CD4-positive, alpha-beta T cell treated with Interferon alpha-2 for 1 hour (primary cell): ENCODE measurements around the gene CNIH2.
"Not testable (repeated sequence)": the region's sequence is repeated elsewhere in the genome, so short reads cannot be mapped to it uniquely, and the experiment has no call there.

Experiments
- DNase-seq, 2 donors: peaks; one replicate each; pipeline ENCODE4 v3.0.0-alpha.2; 2020 to 2022

CNIH2 gene

GRCh38 chr11:66277471-66278362, at the start of gene CNIH2:
Gene CNIH2 (plus strand): TSS chr11:66278175. CDS start chr11:66278457, 282 bp downstream.
- DNase-seq: peak; percentile 16 to 60

GRCh38 chr11:66228521-66228920, 49.5 kb upstream of the CNIH2 start:
- no peak for DNase-seq

- no peak for DNase-seq
Observed at GRCh38 chr11:66230156-66230555, 47.8 kb upstream of the CNIH2 start.

GRCh38 chr11:66230978-66231377, 47.0 kb upstream of the CNIH2 start:
- no peak for DNase-seq

GRCh38 chr11:66231561-66231960, 46.4 kb upstream of the CNIH2 start:
- no peak for DNase-seq

- DNase-seq: no peak
Observed at GRCh38 chr11:66232769-66233168, 45.2 kb upstream of the CNIH2 start.

GRCh38 chr11:66233301-66233700, 44.7 kb upstream of the CNIH2 start:
- DNase-seq: no peak

GRCh38 chr11:66235141-66235540, 42.8 kb upstream of the CNIH2 start:
- no peak for DNase-seq

- no peak for DNase-seq
Observed at GRCh38 chr11:66237867-66238266, 40.1 kb upstream of the CNIH2 start.

GRCh38 chr11:66238786-66239413, 39.1 kb upstream of the CNIH2 start:
- DNase-seq: no peak

GRCh38 chr11:66239511-66239910, 38.5 kb upstream of the CNIH2 start:
- DNase-seq: no peak

GRCh38 chr11:66239998-66240780, 37.8 kb upstream of the CNIH2 start:
- DNase-seq: no peak

- no peak for DNase-seq
Observed at GRCh38 chr11:66240781-66241136, 37.2 kb upstream of the CNIH2 start.

GRCh38 chr11:66242095-66242765, 35.7 kb upstream of the CNIH2 start:
- no peak for DNase-seq

GRCh38 chr11:66243782-66244535, 34.0 kb upstream of the CNIH2 start:
- no peak for DNase-seq

GRCh38 chr11:66247295-66247694, 30.7 kb upstream of the CNIH2 start:
- no peak for DNase-seq

- no peak for DNase-seq
Observed at GRCh38 chr11:66247801-66248200, 30.2 kb upstream of the CNIH2 start.

- no peak for DNase-seq
Observed at GRCh38 chr11:66248903-66249302, 29.1 kb upstream of the CNIH2 start.

GRCh38 chr11:66251809-66252208, 26.2 kb upstream of the CNIH2 start:
- DNase-seq: no peak

- not testable (repeated sequence) for DNase-seq
Observed at GRCh38 chr11:66253081-66253480, 24.9 kb upstream of the CNIH2 start.

GRCh38 chr11:66258473-66258893, 19.5 kb upstream of the CNIH2 start:
- no peak for DNase-seq

- no peak for DNase-seq
Observed at GRCh38 chr11:66259225-66259624, 18.8 kb upstream of the CNIH2 start.
